Sigmoid colon (tissue), 7 donors: ENCODE results near the gene TP53I3. TPM values are rescaled to one million over a fixed set of nuclear protein-coding genes. Genes with fewer than 3 reads are reported as not detected.
A peak's percentile ranks its signal among the peaks of the same experiment; 100 is the strongest.
"Not testable (repeated sequence)": the region's sequence is repeated elsewhere in the genome, so short reads cannot be mapped to it uniquely, and the experiment has no call there.

Experiments used
- DNase-seq: peaks from one replicate; pipeline ENCODE4 v3.0.0-alpha.2; 2019
- H3K27ac ChIP-seq, 4 donors: fragments of 200-600 bp; sonication (generic); one replicate each; pipeline ENCODE4 v1.5.1; 2016 to 2019; ENCODE audit warnings: mild to moderate bottlenecking in 1 of 4
- H3K27me3 ChIP-seq, 3 donors: fragments of 200-600 bp; sonication (generic); one replicate each; pipeline ENCODE4 v1.5.1; 2019; ENCODE audit warnings: mild to moderate bottlenecking in 1 of 3
- H3K36me3 ChIP-seq, 4 donors: fragments of 200-600 bp; sonication (generic); one replicate each; pipeline ENCODE4 v1.5.1; 2016 to 2019
- H3K4me1 ChIP-seq, 4 donors: fragments of 200-600 bp; sonication (generic); one replicate each; pipeline ENCODE4 v1.5.1; 2017 to 2019
- H3K4me3 ChIP-seq, 4 donors: fragments of 200-600 bp; sonication (generic); one replicate each; pipeline ENCODE4 v1.5.1; 2017 to 2019; ENCODE audit warnings: mild to moderate bottlenecking in 2 of 4, moderate library complexity in 1 of 4
- H3K9me3 ChIP-seq, 4 donors: fragments of 200-600 bp in 3 of 4; sonication (generic) in 3 of 4; one replicate each; pipeline versions ENCODE4 v1.5.1 to v1.6.1; 2013 to 2019
- EP300 ChIP-seq, 4 donors: sonication (generic); formaldehyde crosslinking; IDR thresholded peaks; one replicate each; pipeline ENCODE4 v1.6.1; 2017; ENCODE audit warnings: antibody characterized with exemption in 4 of 4
- POLR2A ChIP-seq, 2 donors: fragments of 450-650 bp; IDR thresholded peaks; one replicate each; pipeline ENCODE4 v1.6.1; 2016; ENCODE audit warnings: antibody characterized with exemption in 2 of 2, mild to moderate bottlenecking in 2 of 2, moderate library complexity in 2 of 2
- POLR2AphosphoS5 ChIP-seq, 4 donors: sonication (generic); formaldehyde crosslinking; IDR thresholded peaks; one replicate each; pipeline ENCODE4 v1.6.1; 2017; ENCODE audit warnings: antibody characterized with exemption in 4 of 4
- WGBS, 2 donors: extraction: QIAGEN DNeasy Blood & Tissue Kit; methylation state at CpG; one replicate each; pipeline ENCODE4 v1.1.7; 2013; 5-methylcytosine and 5-hydroxymethylcytosine counted together
- intact Hi-C: fragments of 100-400 bp; cut with DNase I; formaldehyde crosslinking; loops from one replicate; pipeline ENCODE4 v1.15.1; 2023
- polyA plus RNA-seq, 3 donors: library from polyadenylated mRNA; stranded (reverse); fragments of 200-250 nt; gene quantifications; one replicate each; pipeline ENCODE4 v1.2.3, GENCODE V29; 2013
- small RNA-seq, 3 donors: library from RNA; depleted of rRNA; stranded (forward); fragments of <200 nt; gene quantifications; one replicate each; pipeline ENCODE3, GENCODE V24; 2016
- total RNA-seq, 4 donors: library from RNA; depleted of rRNA; stranded (reverse); fragments of >200 nt; gene quantifications; one replicate each; pipeline ENCODE4 v1.1.0, GENCODE V29; 2016
- TF ChIP-seq, protein P1 (sequence below), 4 experiments: fragments of 450-650 bp in 3 of 4; fragments of 200-600 bp in 1 of 4; IDR thresholded peaks; one replicate each; pipeline ENCODE4 v1.5.1; 2016 to 2019; ENCODE audit warnings: antibody characterized with exemption in 4 of 4, mild to moderate bottlenecking in 3 of 4, moderate library complexity in 2 of 4
- donor health status: healthy with polysubstance abuse.
- donor health status: Bipolar disorder and iron deficiency.
- donor health status: healthy.

The TP53I3 gene
- total and polyA plus RNA-seq, 7 donors = 3.6 to 144 (median 27.7) TPM

DNA sequence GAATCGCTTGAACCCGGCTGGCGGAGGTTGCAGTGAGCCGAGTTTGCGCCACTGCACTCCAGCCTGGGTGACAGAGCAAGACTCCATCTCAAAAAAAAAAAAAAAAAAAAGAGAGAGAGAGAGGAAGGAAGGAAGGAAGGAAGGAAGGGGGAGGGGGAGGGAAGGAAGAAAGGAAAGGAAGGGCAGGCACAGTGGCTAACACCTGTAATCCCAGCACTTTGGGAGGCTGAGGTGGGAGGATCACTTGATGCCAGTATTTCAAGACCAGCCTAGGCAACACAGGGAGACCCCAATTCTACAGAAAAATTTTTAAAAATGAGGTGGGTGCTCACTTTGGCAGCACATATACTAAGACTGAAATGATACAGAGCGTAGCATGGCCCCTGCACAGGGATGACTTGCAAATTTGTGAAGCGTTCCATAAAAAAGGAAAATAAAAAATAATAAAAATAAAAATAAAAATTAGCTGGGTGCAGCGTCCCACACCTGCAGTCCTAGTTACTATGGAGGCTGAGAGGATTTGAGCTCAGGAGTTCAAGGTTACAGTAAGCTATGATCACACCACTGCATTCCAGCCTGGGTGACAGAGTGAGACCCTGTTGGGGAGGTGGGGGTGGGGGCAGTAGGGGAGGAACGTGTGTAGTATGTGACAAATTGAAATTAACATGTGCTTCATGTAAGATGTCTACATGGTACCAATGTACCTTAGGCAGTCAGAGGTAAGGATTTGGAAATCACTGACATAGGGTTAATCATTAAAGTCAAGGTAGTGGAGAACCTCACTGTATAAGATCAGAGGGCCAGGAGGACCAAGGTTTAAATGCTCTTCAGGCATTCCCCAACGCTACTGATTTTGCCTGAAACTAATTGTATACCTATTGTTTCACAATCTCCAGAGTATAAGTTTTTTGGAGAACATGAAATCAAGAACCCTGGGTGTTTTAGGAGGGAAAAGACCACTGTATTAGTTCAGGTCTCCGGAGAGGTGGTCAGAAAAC, 38.8 kb downstream of the TP53I3 start:
- H3K9me3 ChIP-seq = no peaks in the 10 kb centered on the region
- no peaks in the 10 kb centered on the region for H3K27me3 ChIP-seq
- intact Hi-C loops = loop anchor here (2.0 to 5.0 kb wide), 2 partner anchors 31 to 104 kb away; partner anchors contain the start of genes SF3B6 and UBXN2A
- no peak for TF ChIP-seq EP300 (IDR thresholded peaks at IDR 0.05)
- no peak for TF ChIP-seq POLR2AphosphoS5 (IDR thresholded peaks at IDR 0.05)
- no peak for TF ChIP-seq POLR2A (IDR thresholded peaks at IDR 0.05)
- TF ChIP-seq, protein P1, sequence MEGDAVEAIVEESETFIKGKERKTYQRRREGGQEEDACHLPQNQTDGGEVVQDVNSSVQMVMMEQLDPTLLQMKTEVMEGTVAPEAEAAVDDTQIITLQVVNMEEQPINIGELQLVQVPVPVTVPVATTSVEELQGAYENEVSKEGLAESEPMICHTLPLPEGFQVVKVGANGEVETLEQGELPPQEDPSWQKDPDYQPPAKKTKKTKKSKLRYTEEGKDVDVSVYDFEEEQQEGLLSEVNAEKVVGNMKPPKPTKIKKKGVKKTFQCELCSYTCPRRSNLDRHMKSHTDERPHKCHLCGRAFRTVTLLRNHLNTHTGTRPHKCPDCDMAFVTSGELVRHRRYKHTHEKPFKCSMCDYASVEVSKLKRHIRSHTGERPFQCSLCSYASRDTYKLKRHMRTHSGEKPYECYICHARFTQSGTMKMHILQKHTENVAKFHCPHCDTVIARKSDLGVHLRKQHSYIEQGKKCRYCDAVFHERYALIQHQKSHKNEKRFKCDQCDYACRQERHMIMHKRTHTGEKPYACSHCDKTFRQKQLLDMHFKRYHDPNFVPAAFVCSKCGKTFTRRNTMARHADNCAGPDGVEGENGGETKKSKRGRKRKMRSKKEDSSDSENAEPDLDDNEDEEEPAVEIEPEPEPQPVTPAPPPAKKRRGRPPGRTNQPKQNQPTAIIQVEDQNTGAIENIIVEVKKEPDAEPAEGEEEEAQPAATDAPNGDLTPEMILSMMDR (IDR thresholded peaks at IDR 0.05) = no peak
- H3K4me3 ChIP-seq = peak overlapping the region in 1 of 4 donors; percentile 73
- no peak overlapping the region for H3K27ac ChIP-seq
- peaks cover 0 to 41% (median 28%) of the 10 kb centered on the region in 4 donors for H3K4me1 ChIP-seq
- WGBS, 2 donors = 80 to 85% methylated on average over 11 of the region's 11 CpGs
- no peaks in the 10 kb centered on the region for H3K36me3 ChIP-seq
- no peak for DNase-seq

DNA sequence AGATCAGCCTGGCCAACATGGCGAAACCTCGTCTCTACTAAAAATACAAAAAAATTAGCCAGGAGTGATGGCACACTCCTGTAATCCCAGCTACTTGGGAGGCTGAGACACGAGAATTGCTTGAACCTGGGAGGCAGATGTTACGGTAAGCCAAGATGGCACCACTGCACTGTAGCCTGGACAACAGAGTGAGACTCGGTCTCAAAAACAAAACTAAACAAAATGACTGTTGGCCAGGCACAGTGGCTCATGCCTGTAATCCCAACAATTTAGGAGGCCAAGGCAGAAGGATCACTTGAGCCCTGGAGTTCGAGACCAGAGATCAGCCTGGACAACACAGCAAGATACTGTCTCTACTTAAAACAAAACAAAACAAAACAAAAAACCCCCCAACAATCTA, 41.5 kb downstream of the TP53I3 start:
- DNase-seq, H3K27ac ChIP-seq, H3K27me3 ChIP-seq, H3K4me3 ChIP-seq, intact Hi-C loops, H3K9me3 ChIP-seq: not testable (repeated sequence)
- peaks cover 0 to 20% (median 13%) of the 10 kb centered on the region in 4 donors for H3K4me1 ChIP-seq
- peaks cover 9 to 13% (median 10%) of the 10 kb centered on the region in 4 donors for H3K36me3 ChIP-seq
- 97% methylated on average over 6 of the region's 6 CpGs for WGBS, 2 donors

DNA sequence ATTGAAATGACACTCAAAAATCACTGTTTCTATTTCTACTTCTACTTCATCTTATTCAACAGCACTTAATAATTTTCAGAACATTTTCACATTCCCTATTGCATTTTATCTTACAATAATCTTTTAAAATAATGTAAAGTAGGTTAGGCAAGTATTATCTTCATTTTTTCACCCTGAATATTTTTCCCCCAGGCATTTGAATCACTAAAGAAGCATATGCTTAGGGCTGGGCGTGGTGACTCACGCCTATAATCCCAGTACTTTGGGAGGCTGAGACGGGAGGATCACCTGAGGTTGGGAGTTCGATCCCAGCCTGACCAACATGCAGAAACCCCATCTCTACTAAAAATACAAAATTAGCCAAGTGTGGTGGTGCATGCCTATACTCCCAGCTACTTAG, 44.1 kb downstream of the TP53I3 start:
- peaks cover 0 to under 1% (median 0%) of the 10 kb centered on the region in 4 donors for H3K4me1 ChIP-seq
- H3K27ac ChIP-seq = no peak overlapping the region
- WGBS, 2 donors = 95% methylated on average over 4 of the region's 4 CpGs
- intact Hi-C loops = no loop called here
- TF ChIP-seq POLR2A (IDR thresholded peaks at IDR 0.05) = no peak
- TF ChIP-seq, protein P1 (IDR thresholded peaks at IDR 0.05) = no peak
- no peak for TF ChIP-seq EP300 (IDR thresholded peaks at IDR 0.05)
- no peak for TF ChIP-seq POLR2AphosphoS5 (IDR thresholded peaks at IDR 0.05)
- no peaks in the 10 kb centered on the region for H3K27me3 ChIP-seq
- H3K36me3 ChIP-seq = peaks cover 9 to 34% (median 13%) of the 10 kb centered on the region in 4 donors
- no peak overlapping the region for H3K4me3 ChIP-seq
- DNase-seq = no peak
- no peaks in the 10 kb centered on the region for H3K9me3 ChIP-seq

DNA sequence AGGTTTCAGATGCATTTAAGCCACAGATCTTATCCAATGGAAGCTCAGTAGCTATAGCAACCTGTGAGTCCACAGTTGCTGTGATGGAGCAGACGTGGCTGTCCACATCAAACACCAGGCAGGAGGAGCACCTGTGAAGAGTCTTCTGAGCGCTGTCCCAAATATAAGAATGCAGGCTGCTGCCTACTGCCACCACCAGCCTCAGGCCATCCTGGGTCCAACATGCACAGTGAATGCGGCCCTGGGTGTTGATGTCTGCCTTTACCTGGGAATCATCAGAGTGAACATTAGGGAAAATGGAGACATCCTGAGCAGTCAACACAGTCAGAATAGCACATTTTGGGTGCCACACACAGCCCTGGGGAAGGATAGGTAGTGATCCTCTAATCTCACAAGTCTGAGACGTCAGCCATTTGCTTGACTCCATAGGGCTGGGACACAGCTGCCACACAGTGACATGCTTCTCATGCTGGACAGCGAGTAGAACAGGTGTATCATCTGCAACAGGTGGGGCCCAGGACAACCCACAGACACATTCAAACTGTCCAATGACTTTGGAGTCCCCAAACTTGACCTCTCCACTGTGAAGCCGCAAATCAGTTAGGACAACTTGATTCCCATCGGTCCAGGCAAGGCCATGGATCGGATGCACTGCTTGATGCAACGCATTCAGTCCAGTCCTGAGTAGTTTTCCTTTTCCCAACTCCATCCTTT, 45.7 kb downstream of the TP53I3 start:
- intact Hi-C loops = no loop called here
- Histone ChIP-seq H3K9me3 (no peaks in the 10 kb centered on the region), H3K27me3 (no peaks in the 10 kb centered on the region), H3K36me3 (peaks cover 9 to 34% (median 13%) of the 10 kb centered on the region in 4 donors), H3K4me1 (no peaks in the 10 kb centered on the region), H3K27ac (no peak overlapping the region), H3K4me3 (no peak overlapping the region)
- no peak for DNase-seq
- 91 to 96% methylated on average over 9 of the region's 9 CpGs for WGBS, 2 donors
- TF ChIP-seq POLR2A (IDR thresholded peaks at IDR 0.05) = no peak
- TF ChIP-seq, protein P1 (IDR thresholded peaks at IDR 0.05) = no peak
- no peak for TF ChIP-seq POLR2AphosphoS5 (IDR thresholded peaks at IDR 0.05)
- TF ChIP-seq EP300 (IDR thresholded peaks at IDR 0.05) = no peak

Small RNA genes lying within 50 kb of the gene (small RNA-seq; reads per million reads assigned to genes)
- 0 reads per million in 3 donors for gene RNU6-370P

Other genes with a start within 250 kb of the TP53I3 start
- 10 to 100 TPM; 19.7 to 22.5 (median 21.0) TPM for gene ATAD2B, start 157.7 kb downstream of the TP53I3 start, total RNA-seq
- gene ATAD2B, start 157.7 kb downstream of the TP53I3 start, polyA plus RNA-seq = 1 to 10 TPM; 2.4 to 5.8 (median 3.5) TPM
- 10 to 100 TPM; 15.0 to 21.2 (median 16.3) TPM for gene UBXN2A, start 144.4 kb downstream of the TP53I3 start, total RNA-seq
- 10 to 100 TPM in 1 of 3 donors, 1 to 10 TPM in 2; 8.1 to 11.4 (median 9.5) TPM for gene UBXN2A, start 144.4 kb downstream of the TP53I3 start, polyA plus RNA-seq
- not detected for gene MFSD2B, start 74.7 kb downstream of the TP53I3 start, total RNA-seq
- under 1 TPM in 1 of 3 donors, not detected in 2; 0.10 TPM for gene MFSD2B, start 74.7 kb downstream of the TP53I3 start, polyA plus RNA-seq
- 10 to 100 TPM in 1 of 4 donors, 1 to 10 TPM in 3; 3.1 to 10.0 (median 6.6) TPM for gene WDCP, start 37.4 kb downstream of the TP53I3 start, total RNA-seq
- 1 to 10 TPM; 1.2 to 3.7 (median 1.8) TPM for gene WDCP, start 37.4 kb downstream of the TP53I3 start, polyA plus RNA-seq
- 1 to 10 TPM; 3.1 to 8.0 (median 5.7) TPM for gene FKBP1B, start 35.1 kb downstream of the TP53I3 start, total RNA-seq
- gene FKBP1B, start 35.1 kb downstream of the TP53I3 start, polyA plus RNA-seq = 10 to 100 TPM; 19.3 to 43.7 (median 30.6) TPM
- gene SF3B6, start 8.5 kb downstream of the TP53I3 start, total RNA-seq = 100 to 1,000 TPM in 3 of 4 donors, 10 to 100 TPM in 1; 95.6 to 140 (median 135) TPM
- gene SF3B6, start 8.5 kb downstream of the TP53I3 start, polyA plus RNA-seq = 100 to 1,000 TPM; 163 to 255 (median 183) TPM
- gene PFN4, start 38.5 kb upstream of the TP53I3 start, total RNA-seq = 1 to 10 TPM in 1 of 4 donors, not detected in 3; 1.9 TPM
- under 1 TPM in 1 of 3 donors, not detected in 2; 0.12 TPM for gene PFN4, start 38.5 kb upstream of the TP53I3 start, polyA plus RNA-seq
- gene FAM228B, start 38.6 kb upstream of the TP53I3 start, total RNA-seq = 10 to 100 TPM; 24.7 to 44.1 (median 37.2) TPM
- gene FAM228B, start 38.6 kb upstream of the TP53I3 start, polyA plus RNA-seq = 10 to 100 TPM in 1 of 3 donors, 1 to 10 TPM in 2; 1.4 to 11.4 (median 4.7) TPM
- gene FAM228A, start 90.2 kb upstream of the TP53I3 start, total RNA-seq = 1 to 10 TPM; 1.5 to 3.6 (median 2.0) TPM
- under 1 TPM in 1 of 3 donors, not detected in 2; 0.23 TPM for gene FAM228A, start 90.2 kb upstream of the TP53I3 start, polyA plus RNA-seq